ENCODE results near the gene DENND4C. TPM values are rescaled to one million over a fixed set of nuclear protein-coding genes. Genes with fewer than 3 reads are reported as not detected.

DENND4C gene
- total RNA-seq, 2 donors from 2014 or later = 81.1 to 88.2 TPM

DNA sequence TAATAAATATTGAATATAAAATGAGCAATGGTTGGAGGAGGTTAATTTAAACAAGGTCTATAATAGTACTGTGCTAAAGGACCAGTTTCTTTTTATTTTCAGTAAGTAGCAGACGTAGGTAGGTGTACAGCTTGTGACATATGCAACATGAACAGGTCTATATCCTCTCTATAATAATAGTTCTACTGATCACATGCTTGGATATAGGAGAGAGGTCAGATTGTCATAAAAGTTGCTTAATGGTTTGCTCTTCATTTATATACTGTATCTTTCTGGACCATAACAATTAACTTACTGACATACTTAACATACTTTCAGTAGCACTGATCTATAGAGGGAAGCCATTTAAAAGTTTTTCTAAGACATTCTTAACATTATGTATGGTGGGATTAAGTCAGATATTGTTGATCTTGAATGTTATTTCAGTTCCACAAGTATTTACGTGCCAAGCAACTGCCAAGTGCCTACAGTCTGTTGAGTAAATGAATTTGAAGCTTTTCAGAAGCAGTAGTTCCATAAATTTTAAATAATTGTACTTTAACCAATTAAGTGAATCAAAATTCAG, 68.0 kb downstream of the DENND4C start:
- Histone ChIP-seq H3K27ac (no peak overlapping the region), H3K36me3 (peaks cover 30% of the 10 kb centered on the region), H3K4me1 (ENCODE audit: control insufficient read depth in 1 of 2, low read depth in 2 of 2) (no peaks in the 10 kb centered on the region), H3K4me3 (no peak overlapping the region), H3K27me3 (replicated peaks; ENCODE audit: insufficient read depth) (no peaks in the 10 kb centered on the region), H3K9me3 (no peaks in the 10 kb centered on the region)
- DNase-seq (ENCODE audit: low spot score) (no peak), ATAC-seq (ENCODE audit: insufficient number of reproducible peaks, low FRiP score, low read depth) (no peak)
- TF ChIP-seq, protein P1, sequence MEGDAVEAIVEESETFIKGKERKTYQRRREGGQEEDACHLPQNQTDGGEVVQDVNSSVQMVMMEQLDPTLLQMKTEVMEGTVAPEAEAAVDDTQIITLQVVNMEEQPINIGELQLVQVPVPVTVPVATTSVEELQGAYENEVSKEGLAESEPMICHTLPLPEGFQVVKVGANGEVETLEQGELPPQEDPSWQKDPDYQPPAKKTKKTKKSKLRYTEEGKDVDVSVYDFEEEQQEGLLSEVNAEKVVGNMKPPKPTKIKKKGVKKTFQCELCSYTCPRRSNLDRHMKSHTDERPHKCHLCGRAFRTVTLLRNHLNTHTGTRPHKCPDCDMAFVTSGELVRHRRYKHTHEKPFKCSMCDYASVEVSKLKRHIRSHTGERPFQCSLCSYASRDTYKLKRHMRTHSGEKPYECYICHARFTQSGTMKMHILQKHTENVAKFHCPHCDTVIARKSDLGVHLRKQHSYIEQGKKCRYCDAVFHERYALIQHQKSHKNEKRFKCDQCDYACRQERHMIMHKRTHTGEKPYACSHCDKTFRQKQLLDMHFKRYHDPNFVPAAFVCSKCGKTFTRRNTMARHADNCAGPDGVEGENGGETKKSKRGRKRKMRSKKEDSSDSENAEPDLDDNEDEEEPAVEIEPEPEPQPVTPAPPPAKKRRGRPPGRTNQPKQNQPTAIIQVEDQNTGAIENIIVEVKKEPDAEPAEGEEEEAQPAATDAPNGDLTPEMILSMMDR (IDR thresholded peaks at IDR 0.05) = no peak

DNA sequence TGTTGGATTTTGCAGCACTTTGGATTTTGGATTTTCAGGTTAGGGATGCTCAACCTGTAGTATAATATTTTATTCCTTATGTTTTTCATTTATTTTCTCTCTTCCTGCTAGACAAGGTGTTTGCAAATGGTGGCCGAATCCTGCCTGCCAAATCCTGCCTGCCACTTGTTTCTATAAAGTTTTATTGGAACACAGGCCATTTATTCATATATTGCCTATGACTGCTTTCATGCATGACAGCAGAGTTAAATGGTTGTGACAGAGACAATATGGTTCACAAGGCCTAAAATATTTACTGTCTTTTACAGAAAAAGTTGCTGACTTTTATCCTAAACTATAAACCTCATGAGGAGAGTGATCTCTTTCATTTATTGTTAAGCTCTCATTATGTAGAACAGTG, 72.7 kb downstream of the DENND4C start:
- Histone ChIP-seq H3K4me1 (ENCODE audit: control insufficient read depth in 1 of 2, low read depth in 2 of 2) (no peaks in the 10 kb centered on the region), H3K27me3 (replicated peaks; ENCODE audit: insufficient read depth) (no peaks in the 10 kb centered on the region), H3K9me3 (no peaks in the 10 kb centered on the region), H3K36me3 (peaks cover 28% of the 10 kb centered on the region), H3K4me3 (no peak overlapping the region), H3K27ac (no peak overlapping the region)
- TF ChIP-seq, protein P1 (IDR thresholded peaks at IDR 0.05) = no peak
- DNase-seq (ENCODE audit: low spot score) (no peak), ATAC-seq (ENCODE audit: insufficient number of reproducible peaks, low FRiP score, low read depth) (no peak)

DNA sequence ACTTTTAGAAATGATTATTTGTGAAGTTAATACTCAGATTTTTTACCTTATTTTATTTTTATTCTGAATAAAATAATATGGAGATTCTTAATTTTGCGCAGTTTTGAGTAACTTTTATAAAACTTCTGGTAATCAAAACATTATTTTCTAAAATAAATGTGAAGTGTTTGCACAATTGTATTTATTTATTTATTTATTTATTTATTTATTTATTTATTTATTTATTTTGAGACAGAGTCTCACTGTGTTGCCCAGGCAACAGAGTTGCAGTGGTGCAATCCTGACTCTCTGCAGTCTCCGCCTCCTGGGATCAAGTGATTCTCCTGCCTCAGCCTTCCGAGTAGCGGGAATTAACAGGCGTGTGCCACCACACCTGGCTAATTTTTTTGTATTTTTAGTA, 76.1 kb downstream of the DENND4C start:
- DNase-seq (ENCODE audit: low spot score) (no peak), ATAC-seq (ENCODE audit: insufficient number of reproducible peaks, low FRiP score, low read depth) (no peak)
- Histone ChIP-seq H3K9me3 (no peaks in the 10 kb centered on the region), H3K27me3 (replicated peaks; ENCODE audit: insufficient read depth) (no peaks in the 10 kb centered on the region), H3K27ac (no peak overlapping the region), H3K4me3 (no peak overlapping the region), H3K4me1 (ENCODE audit: control insufficient read depth in 1 of 2, low read depth in 2 of 2) (no peaks in the 10 kb centered on the region), H3K36me3 (peaks cover 12% of the 10 kb centered on the region)
- TF ChIP-seq, protein P1 (IDR thresholded peaks at IDR 0.05) = no peak

DNA sequence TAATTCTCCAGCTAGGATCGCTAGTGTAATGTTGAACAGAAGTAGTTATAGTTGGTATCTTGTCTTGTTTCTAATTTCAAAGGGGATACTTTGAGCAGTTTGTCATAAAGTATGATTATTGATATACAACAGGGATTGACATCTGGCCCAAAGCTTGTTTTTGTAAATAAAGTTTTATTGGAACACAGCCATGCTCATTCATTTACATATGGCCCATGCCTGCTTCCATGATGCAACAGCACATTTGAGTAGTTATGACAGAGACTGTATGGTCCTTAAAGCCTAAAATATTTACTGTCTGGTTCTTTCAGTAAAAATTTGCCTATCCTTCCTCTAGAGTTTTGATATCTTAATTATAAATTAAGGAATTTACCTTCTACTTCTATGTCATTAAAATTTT, 79.8 kb downstream of the DENND4C start:
- no peak for DNase-seq (ENCODE audit: low spot score)
- Histone ChIP-seq H3K36me3 (peaks cover 4% of the 10 kb centered on the region), H3K27me3 (replicated peaks; ENCODE audit: insufficient read depth) (no peaks in the 10 kb centered on the region), H3K4me3 (no peak overlapping the region), H3K9me3 (no peaks in the 10 kb centered on the region), H3K4me1 (ENCODE audit: control insufficient read depth in 1 of 2, low read depth in 2 of 2) (no peaks in the 10 kb centered on the region), H3K27ac (no peak overlapping the region)
- no peak for ATAC-seq (ENCODE audit: insufficient number of reproducible peaks, low FRiP score, low read depth)
- TF ChIP-seq, protein P1 (IDR thresholded peaks at IDR 0.05) = no peak

DNA sequence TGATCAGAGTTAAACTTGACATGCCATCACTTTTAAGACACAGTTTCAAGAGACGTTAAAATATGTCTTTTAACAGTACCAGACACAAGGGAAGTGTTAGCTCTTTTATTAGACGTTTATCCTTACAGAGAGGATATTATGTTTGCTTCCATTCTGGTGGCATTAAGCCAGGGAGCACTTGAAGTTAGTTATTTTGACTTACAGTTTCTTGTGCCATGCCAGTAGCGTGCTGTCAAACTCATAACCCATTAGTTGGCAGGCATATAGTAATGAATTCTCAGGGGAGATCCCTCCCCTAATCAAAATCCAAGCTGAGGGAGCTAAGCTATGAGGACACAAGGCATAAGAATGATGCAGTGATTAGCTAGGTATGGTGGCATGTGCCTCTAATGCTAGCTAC, 83.1 kb downstream of the DENND4C start:
- ATAC-seq (ENCODE audit: insufficient number of reproducible peaks, low FRiP score, low read depth) = no peak
- Histone ChIP-seq H3K4me3 (no peak overlapping the region), H3K9me3 (no peaks in the 10 kb centered on the region), H3K36me3 (no peaks in the 10 kb centered on the region), H3K27ac (no peak overlapping the region), H3K27me3 (replicated peaks; ENCODE audit: insufficient read depth) (no peaks in the 10 kb centered on the region), H3K4me1 (ENCODE audit: control insufficient read depth in 1 of 2, low read depth in 2 of 2) (no peaks in the 10 kb centered on the region)
- DNase-seq (ENCODE audit: low spot score) = no peak
- TF ChIP-seq, protein P1 (IDR thresholded peaks at IDR 0.05) = no peak

All from thoracic aorta (tissue), 2 donors.